ENCODE results near the gene GLRA1.
"Not testable (repeated sequence)": the region's sequence is repeated elsewhere in the genome, so short reads cannot be mapped to it uniquely, and the experiment has no call there.

Gene GLRA1

DNA sequence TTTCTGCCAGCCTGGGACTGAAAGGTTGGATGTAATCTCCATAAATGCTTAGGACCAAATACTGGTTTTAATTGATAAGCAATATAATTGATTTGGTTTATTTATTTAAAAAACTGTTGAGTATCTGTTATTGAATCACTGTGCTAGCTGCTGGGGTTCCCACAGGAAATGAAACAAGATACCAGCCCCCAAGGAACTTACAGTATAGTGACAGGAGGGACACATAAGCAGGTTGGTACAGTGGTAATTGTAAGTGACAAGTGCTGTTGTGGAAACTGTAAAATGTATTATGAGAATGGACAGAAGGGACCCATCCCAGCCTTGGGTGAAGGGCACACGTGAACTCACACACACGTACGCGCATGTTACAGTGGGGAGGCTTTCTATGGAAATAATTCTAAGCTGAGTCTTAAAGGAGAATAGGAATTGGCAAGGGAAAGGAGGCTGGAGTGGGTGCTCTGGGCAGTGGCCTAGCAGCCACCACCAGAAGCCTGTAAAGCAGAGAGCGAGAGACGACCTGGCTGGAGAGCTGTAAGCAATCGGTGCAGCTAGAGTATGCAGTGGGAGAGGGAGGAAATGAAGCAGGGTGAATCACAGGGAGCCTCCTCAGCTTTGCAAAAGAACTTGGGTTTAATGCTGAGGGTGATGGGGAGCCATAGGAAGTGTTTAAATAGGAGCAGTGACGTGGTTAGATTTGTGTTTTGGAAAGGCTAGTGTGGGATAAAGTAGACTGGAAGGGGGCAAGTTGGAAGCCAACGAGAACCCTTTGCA, 39.3 kb downstream of the GLRA1 start:
- DNase-seq (ENCODE audit: low read depth in 2 of 3, low spot score in 2 of 3): no peak

DNA sequence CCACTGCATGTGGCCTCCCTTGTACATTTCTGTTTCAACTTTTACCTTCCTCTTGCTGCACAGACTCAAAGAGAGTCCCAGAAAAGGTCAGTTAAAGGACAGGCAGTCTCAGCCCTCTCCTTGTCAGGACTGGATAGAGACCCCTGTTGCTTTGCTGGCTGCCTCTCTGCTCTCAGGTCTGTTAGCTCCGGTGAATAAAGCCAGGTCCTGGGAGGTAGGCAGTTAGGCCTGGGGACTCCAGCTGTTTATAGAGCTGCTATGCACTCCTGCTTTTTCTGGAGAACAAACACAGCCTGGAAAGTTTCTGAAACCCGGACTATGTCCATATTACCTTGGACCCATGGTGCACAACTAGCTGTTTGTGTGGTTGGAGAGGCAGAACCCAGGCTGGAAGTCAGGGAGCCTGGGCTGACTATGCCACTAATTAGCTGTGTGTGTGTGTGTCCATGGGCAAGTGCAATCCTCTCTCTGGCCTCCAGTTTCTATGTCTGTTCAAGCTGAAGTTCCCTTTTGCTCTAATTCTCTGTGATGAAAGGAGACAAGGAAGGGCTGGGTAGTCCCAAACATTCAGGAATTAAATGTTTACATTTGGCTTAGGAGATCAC, 42.9 kb downstream of the GLRA1 start:
- DNase-seq (ENCODE audit: low read depth in 2 of 3, low spot score in 2 of 3): no peak

DNA sequence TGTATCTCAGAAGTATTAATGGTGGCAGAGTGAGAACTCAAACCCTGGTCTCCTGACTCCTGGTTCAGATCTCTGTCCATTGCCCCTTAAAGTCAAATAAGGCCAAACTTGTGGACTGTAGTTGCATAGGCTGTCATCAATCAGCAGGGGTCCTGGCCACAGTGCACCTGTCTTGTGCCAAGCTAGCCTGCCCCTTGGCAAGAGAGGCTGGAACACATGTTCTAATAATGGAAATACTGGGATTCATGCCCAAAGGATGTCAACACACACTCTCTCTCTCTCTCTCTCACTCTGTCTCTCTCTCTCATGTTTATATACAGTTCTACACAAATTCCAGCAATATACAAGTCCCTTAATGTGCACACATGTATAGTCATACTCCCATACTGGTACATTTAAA, 44.3 kb downstream of the GLRA1 start:
- DNase-seq (ENCODE audit: low read depth in 2 of 3, low spot score in 2 of 3): no peak

DNA sequence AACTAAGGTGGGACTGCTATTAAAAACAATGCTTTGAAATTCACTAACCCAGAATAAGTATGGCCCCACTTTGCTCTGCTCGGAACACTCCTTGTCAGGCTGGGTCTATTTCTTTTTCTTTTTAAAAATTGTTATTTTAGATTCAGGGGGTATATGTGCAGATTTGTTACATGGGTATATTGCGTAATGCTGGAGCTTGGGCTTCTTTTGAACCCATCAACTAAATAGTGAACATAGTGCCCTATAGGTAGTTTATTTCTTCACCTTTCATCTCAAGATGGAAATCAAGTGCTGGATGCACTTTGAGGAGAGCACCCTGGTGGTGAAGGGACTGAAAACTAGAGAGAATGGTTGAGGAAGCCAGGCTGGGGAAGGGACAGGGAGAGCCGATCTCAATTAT, 51.0 kb downstream of the GLRA1 start:
- no peak for DNase-seq (ENCODE audit: low read depth in 2 of 3, low spot score in 2 of 3)

DNA sequence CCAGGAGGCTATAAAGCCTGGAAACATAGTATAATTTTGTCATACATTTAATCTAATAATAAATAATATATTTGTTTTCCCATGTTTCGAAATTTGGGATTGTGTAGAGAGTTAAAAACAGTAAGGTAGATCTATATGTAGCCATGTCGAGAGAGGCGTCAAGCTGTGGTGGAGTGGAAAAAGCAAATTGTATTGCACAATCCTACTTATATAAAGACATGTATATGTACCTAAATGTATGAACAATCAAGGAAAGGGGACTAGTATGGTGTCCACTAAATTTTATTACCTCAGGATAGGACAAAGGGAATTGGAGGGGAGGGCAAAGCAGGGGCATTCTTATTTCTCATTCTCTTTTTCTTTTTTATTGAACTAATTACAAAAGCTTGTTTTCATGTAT, 52.0 kb downstream of the GLRA1 start:
- no peak for DNase-seq (ENCODE audit: low read depth in 2 of 3, low spot score in 2 of 3)

DNA sequence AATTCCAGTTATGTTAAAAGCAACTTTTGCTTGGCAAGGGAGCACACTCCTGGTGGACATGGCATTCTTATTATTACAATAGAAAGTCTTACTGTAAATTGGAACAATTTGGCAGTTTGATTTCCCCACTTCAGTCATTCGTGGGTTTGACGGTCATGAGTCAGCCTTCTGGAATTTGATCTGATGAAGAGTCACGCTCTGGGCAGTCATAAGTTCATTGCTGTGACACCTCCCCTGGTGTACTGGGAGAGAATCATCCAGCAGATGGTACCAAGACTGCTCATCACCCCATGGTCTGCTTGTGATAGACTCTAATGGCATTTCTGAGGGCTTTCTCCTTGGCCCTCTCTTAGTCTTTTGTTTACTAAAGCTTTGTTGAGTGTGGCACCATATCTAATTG, 53.8 kb downstream of the GLRA1 start:
- no peak for DNase-seq (ENCODE audit: low read depth in 2 of 3, low spot score in 2 of 3)

DNA sequence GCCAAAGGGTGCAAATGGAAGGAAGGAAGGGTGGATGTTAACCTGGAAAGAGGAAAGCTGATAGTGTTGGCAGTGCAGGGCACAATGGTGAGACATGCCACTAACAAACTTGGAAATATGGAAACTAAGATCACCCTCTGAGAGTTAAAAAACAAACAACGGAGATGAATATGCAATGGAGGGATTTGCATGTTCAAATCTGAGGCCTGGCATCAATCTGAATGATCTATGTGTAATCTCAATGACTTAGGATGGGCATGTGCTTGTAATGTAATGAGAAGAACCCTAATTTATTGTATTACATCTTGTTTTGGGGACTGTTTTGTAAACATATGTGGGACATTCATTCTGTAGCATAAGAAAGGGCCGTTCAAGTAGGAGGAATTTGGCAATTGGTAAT, 54.4 kb downstream of the GLRA1 start:
- no peak for DNase-seq (ENCODE audit: low read depth in 2 of 3, low spot score in 2 of 3)

DNA sequence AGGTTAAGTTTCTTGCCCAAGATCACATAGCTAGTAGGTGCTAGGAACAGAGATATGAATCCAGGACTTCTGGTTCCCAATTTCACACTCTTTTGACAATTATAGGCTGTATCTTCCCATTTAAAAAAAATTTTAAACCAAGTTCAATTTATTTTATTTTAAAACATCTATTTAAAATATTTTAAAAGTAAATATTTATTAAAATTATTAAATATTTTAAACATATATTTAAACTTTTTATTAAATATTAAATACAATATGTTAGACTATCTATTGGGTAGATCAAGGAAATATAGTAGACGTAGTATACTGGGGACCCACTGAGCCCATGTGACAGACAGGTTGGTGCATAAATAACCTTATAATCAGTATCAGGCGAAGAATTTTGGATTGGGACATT, 54.8 kb downstream of the GLRA1 start:
- DNase-seq (ENCODE audit: low read depth in 2 of 3, low spot score in 2 of 3): no peak

DNA sequence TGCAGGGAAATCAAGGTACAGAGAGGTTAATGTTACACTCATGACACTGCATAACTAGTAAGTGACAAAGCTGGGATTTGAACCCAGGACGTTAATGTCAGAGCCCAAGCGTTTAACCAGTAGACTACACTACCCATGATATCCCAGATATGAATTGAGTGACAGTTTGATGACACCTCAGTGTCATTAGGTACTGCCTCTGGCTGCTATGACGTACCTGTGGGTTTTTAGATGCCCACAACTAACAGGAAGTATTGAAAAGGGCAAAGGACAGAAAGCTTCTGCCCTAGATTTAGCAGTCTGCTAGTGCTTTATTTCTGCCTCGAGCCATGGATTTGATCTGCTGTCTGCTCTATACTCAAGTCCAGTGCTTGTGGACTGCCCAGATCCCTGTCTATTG, 56.2 kb downstream of the GLRA1 start:
- DNase-seq (ENCODE audit: low read depth in 2 of 3, low spot score in 2 of 3): no peak

DNA sequence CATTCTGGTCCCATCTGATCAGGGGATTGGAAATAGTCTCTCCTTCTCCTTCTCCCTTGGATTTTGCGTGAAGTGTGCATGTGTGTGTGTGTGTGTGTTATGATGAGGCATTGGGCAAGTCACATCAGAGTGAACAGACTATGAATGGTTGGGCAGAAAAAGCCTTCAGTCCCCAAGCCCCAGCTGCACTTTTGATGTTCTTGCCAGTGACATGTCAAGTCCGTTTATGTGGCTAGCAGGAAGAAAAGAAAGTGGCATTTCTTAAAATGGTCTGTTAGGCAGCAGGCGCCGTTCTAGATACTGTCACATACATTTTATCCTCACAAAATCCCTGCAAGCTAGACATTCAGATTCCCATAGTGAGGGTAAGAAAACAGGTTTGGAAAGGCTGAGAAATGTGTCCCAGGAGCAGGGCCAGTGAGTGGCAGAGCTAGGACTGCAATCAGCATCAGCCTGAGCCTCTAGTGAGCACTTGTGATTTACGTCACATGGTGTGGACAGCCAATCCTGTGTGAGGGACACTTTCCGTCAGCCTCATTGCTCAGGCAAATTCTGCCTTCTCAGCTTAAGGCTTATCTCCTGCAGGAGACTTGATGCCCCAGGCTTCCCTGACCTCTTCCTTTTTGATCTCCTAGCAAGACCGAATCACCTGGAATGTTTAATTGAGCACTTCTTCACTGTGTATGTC, 60.4 kb downstream of the GLRA1 start:
- no peak for DNase-seq (ENCODE audit: low read depth in 2 of 3, low spot score in 2 of 3)

DNA sequence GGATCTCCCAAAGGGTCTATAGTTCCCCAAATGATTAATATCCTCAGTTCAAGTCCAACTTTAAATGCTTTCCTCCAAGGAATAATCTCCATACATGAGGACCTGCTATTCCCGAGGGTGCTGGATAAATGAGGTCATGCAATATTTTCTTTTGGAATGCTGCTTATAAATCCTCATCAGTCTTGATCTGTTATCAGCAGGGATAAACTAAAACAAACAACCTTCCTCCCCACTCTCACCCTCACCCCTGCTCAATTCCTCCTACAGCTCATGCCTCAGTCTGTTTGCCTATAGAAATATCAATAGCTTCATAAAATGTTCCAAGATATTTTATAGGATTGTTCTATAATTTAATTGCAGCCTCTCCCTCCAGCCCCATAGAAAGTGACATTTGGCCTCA, 61.1 kb downstream of the GLRA1 start:
- no peak for DNase-seq (ENCODE audit: low read depth in 2 of 3, low spot score in 2 of 3)

DNA sequence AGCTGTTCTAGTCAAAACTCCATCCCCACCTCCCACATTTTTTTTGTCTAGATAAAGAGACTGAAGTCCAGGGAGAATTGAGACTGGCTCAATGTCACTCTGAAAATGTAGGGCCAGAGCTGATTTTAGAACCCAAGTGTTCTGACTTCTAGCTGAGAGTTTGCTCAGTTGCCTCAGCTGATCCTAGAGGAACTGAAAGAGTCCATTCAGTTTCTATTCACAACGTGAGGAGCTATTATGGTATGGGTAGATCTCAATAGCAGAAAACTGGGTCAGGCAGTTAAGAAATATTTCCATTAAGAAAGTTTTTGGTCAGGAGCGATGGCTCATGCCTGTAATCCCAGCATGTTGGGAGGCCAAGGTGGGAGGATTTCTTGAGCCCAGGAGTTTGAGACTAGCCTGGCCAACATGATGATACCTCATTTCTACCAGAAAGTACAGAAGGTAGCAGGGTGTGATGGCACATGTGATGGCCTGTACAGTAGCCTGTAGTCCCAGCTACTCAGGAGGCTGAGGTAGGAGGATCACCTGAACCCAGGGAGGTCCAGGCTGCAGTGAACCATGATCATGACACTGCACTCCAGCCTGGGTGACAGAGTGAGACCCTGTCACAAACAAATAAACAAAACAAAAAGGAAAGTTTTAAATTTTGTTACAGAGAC, 61.7 kb downstream of the GLRA1 start:
- DNase-seq (ENCODE audit: low read depth in 2 of 3, low spot score in 2 of 3): no peak

DNA sequence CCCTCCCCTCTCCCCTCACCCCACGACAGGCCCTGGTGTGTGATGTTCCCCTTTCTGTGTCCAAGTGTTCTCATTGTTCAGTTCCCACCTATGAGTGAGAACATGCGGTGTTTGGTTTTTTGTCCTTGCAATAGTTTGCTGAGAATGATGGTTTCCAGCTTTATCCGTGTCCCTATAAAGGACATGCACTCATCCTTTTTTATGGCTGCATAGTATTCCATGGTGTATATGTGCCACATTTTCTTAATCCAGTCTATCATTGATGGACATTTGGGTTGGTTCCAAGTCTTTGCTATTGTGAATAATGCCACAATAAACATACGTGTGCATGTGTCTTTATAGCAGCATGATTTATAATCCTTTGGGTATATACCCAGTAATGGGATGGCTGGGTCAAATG, 63.8 kb downstream of the GLRA1 start:
- not testable (repeated sequence) for DNase-seq (ENCODE audit: low read depth in 2 of 3, low spot score in 2 of 3)

DNA sequence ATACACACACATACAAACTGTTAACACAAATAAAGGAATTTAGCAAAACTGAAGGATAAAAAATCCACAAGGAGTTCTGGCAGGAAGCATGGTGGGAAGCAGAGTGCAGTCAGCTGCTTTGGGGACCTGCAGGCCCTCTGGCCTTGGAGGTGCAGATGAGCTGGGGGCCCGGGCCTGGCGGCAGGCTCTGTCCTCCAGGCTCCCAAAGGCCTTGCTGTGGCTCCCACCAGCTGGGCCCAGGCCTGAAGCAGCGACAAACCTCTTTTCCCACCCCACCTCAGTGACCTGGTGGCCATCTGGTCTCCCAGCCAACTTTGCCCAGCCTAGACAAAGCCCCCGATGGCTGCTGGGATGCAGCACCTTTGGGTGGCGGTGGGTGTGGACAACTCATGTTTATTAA, 67.8 kb downstream of the GLRA1 start:
- DNase-seq (ENCODE audit: low read depth in 2 of 3, low spot score in 2 of 3): no peak

DNA sequence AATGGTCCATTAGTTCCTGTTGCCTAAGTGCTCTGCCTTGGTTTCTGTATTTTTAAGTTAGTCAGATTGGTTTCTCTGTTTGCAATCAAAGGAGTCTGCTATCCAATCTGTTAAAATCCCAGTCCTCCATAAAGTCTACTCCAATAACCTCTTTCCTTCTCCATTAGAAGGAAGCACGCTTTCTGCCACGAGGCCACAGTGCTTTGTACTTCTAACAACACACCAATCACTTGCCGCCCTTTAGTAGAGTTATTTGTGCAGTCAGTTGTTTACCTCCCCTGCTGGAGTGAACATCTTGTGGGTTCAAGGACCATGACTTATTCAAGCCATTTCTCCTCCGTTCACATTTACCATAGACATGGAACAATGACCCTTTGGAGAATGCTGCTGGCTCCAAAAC, 69.0 kb downstream of the GLRA1 start:
- DNase-seq (ENCODE audit: low read depth in 2 of 3, low spot score in 2 of 3): no peak

DNA sequence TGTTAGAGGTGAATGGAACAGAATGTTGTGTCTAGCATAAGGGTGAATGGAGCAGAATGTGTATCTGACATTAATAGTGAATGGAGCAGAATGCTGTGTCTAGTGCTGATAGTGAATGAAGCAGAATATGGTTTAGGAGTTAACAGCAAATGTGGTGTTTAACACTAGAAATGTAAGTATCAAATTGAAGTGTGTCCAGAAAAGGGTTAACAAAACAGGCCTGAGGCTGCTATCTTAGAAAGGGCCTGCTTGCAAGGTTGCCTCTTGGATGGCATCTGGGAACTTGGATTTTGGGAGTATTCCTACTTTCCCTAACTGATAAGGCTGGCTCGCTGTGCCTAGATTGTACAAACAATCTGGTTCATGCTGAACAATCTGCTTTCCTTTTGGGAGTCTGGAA, 76.8 kb downstream of the GLRA1 start:
- DNase-seq (ENCODE audit: low read depth in 2 of 3, low spot score in 2 of 3): no peak

DNA sequence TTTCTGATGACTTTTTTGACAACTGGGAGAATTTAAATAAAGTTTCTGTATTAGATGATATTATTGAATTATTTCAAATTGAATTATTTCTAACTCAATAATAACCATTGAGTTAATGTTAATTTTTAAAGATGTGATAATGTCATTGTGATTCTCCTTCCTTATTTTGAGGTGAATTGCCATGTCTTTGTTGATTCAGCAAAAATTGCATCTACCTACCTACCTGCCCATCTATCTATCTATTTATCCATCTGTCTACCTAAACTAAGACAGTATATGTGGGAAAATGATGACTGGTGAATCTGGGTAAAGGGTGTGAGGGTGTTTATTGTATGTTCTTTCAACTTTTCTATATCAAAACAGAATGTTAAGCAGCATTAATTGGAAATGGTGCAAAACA, 77.9 kb downstream of the GLRA1 start:
- no peak for DNase-seq (ENCODE audit: low read depth in 2 of 3, low spot score in 2 of 3)

DNA sequence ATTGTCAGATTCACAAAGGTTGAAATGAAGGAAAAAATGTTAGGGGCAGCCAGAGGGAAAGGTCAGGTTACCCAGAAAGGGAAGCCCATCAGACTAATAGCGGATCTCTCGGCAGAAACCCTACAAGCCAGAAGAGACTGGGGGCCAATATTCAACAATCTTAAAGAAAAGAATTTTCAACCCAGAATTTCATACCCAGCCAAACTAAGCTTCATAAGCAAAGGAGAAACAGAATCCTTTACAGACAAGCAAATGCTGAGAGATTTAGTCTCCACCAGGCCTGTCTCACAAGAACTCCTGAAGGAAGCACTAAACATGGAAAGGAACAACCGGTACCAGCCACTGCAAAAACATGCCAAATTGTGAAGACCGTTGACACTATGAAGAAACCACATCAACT, 91.8 kb downstream of the GLRA1 start:
- DNase-seq (ENCODE audit: low read depth in 2 of 3, low spot score in 2 of 3): not testable (repeated sequence)

DNA sequence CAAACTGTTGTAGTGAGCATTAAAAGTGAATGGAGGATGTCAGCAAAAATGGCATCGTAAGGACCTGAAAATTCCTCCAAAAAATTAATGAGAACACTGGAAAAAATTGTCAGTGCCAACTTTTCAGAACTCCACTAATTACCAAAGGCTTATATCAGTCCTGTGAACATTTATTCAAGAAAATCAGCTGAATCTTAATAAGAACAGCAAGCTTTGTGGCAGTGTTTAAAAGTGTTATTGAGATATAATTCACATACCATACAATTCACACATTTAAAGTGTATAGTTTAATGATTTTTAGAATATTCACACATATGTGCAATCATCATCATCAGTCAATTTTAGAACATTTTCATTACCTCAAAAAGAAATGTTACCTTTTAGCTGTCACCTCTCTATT, 95.3 kb downstream of the GLRA1 start:
- DNase-seq (ENCODE audit: low read depth in 2 of 3, low spot score in 2 of 3): no peak

DNA sequence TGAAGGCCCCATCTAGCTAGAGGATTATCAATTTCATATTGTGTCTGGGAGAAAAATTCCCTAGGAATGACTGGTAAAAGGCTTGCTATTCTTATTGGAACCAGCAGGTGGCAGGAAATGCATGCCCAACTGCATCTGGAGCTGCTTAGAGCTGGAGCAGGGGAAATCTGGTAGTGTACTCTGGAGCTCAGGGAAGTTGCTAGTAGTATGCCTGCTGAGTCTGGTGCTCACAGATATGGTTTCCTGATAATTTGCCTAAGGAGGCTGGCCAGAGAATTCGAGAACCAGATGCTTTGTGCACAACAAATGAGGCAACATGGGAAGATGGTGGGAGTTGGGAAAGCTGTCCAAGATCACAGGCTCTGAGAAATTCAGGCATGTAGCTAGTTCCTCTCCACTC, 99.2 kb downstream of the GLRA1 start:
- DNase-seq (ENCODE audit: low read depth in 2 of 3, low spot score in 2 of 3): no peak

DNA sequence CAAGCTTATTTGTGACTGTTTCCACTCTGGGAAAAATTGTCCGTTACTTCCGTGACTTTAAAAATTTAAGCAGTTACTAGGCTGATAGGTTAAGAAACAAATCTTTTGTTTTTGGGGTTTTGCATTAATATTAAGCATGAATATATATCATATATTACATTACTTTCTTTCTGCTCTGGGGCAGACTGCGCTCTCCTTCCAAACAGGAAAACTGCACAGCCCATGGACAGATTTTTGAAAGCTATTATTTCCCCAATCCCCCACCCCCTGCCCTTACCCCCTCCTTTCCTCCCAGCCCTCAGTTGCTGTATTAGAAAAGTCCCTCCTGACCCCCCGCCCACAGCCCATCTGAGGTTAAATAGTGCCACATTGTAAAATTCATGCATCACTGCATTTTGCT, 102.5 kb downstream of the GLRA1 start:
- no peak for DNase-seq (ENCODE audit: low read depth in 2 of 3, low spot score in 2 of 3)

DNA sequence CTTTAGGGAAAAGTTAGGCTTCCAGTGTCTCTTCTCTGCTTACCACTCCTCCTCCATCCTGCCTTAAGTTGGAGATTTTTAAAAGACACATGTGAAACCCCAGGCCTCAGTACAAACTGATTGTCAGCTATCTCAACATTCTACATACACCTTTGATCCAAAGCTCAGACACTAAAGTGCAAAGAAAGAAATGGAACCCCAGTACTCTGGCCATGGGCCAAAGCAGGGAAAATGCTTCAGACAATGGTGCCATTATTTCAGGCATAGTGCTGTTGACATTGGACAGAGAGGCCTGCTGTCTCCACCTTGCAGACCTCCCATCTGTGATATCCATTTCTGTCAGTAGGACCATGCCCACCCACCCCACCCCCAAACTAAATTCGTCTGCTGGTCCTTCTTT, 103.7 kb downstream of the GLRA1 start:
- no peak for DNase-seq (ENCODE audit: low read depth in 2 of 3, low spot score in 2 of 3)

All from activated CD8-positive, alpha-beta memory T cell treated with anti-CD3 and anti-CD28 coated beads for 48 hours (primary cell).